ENCODE data around the gene RSPH10B2.
"Not testable (repeated sequence)": the region's sequence is repeated elsewhere in the genome, so short reads cannot be mapped to it uniquely, and the experiment has no call there.

The RSPH10B2 gene

DNA sequence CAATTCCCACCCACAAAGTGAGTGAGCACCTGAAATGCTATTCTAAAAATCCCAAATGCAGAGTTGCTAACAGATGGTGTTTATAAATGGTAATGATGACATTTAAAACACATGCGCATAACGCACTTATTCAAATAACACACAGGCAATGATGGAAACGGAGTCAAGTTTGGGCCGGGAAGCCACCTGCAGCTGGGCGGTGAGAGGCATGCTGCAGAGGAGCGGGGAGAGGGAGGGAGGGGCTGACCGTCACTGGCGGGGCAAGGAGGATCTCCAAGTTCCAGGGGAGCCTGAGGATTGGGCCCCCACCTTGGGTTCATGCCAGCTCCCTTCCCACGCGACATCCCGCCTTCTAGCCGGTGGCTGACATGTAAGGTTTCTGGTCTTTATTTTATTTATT, 7.3 kb downstream of the RSPH10B2 start:
- peak in 1 of 10 donors; percentile 19 for DNase-seq
- intact Hi-C loops (cut with DNase I), result not testable (repeated sequence)

DNA sequence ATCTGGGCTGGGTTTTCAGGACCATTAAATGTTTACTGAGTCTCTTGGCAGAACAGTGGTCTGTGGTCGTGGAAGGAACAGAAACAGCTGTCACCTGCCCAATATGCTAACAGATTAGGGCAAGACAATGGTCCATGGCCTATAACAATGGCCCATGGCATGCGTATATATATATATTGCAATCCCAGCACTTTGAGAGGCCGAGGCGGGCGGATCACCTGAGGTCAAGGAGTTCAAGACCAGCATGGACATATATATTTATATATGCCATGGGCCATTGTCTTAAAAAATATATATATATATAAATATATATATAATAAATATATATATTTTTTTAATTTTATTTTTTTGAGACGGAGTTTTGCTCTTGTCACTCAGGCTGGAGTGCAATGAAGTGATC, 27.7 kb downstream of the RSPH10B2 start:
- peak in 2 of 10 donors; percentile 50 to 72 for DNase-seq
- intact Hi-C loops (cut with DNase I), result not testable (repeated sequence)

DNA sequence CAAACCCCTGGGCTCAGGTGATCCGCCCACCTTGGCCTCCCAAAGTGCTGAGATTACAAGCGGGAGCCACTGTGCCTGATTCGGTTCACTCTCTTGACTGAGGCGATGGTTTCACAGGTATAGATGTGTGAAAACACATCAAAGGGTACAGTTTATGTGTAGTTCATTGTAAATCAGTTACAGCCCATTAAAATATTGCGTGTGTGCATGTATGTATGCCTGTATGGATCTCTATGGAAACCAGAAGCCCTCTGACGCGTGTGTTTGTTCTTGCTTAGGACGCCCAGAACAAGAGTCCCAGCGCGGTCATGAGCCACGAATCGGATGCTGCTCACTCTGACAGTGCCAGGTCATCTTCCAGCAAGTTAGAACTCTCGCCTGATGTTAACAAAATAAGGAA, 35.5 kb downstream of the RSPH10B2 start:
- DNase-seq; intact Hi-C loops (cut with DNase I): not testable (repeated sequence)

DNA sequence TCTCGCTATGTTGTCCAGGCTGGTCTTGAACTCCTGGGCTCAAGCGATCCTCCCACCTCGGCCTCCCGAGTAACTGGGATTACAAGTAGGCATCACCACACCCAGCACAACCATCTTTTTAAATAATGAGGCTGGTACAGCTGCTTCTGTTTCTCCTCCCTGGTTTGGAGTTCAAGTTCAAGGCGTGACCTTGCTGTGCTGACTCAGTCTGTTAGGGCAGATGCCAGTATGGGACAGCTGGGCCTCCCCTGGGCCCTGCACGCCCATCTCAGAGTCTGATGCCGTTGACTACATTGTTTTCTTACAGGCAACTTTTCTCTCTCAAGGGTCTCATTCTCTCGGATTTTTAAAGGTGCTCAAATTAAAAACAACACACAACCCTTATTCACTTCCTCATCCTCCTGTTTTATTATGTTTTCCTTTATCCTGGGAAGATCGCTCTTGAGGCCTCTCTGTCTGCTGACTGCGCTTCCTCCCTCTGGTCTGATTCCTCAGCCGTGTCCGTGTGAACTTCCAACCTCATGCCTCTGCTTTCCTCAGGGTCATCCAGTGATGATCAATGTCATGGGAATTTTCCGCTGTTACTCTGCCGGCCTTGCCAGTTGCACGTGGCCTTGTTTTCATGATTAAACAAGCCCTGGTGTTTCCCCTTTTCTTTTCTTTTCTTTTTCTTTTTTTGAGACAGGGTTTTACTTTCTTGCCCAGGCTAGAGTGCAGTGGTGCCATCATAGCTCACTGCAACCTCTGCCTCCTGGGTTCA, 38.4 kb downstream of the RSPH10B2 start:
- intact Hi-C loops (cut with DNase I), result not testable (repeated sequence)

DNA sequence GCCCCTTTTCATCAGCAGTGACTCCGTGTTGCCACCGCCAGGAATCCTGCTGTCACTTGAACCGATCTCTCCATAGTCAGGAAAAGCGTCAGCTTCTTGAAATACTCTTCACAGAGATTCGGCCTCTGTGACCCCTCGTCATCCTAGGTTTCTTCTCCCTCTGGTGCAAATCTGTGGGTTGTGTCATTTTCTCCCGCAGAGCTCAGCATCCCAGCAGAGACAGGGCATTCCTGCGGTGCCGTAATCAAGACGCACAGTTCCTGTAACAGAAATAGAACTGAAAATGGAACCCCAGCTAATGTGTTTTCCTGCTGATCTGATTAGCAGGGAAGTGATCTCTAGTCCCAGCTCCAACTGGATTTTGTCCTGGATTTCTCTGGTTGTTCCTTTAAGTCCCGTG, 40.4 kb downstream of the RSPH10B2 start:
- DNase-seq; intact Hi-C loops (cut with DNase I): not testable (repeated sequence)

More for the DNA sequence above, 38.4 kb downstream of the RSPH10B2 start:
- DNase-seq, result not testable (repeated sequence)

DNA sequence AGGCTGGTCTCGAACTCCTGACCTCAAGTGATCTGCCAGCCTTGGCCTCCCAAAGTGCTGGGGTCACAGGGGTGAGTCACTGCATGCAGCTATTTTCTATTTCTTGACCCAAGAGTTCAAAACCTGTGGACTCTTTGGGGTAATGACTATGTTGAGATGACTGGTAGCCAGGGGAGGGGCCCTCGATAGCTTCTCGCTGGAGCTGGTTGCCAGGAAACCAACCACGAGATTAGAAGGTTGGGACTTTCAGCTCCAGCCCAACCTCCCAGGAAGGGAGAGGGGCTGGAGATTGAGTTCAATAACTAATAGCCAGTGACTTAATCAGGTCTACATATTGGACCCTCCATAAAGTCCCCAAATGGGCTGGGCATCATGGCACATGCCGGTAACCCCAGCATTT, 43.3 kb downstream of the RSPH10B2 start:
- intact Hi-C loops (cut with DNase I); DNase-seq: not testable (repeated sequence)

DNA sequence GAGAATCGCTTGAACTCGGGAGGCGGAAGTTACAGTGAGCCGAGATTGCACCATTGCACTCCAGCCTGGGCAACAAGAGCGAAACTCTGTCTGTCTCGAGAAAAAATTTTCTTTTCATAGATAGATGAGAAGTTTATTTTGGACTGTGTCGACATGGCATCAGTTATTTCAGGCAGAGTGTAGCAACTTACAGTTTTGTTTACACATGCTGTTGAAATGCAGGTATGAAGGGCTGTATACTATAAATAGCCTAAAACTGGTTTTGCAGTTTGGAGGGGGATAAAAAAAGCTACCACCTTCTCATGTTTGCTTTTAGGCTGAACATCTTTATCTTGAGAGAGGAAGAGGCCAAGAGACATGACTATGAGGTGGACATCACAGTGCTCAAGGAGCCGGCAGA, 44.1 kb downstream of the RSPH10B2 start:
- intact Hi-C loops (cut with DNase I); DNase-seq: not testable (repeated sequence)

DNA sequence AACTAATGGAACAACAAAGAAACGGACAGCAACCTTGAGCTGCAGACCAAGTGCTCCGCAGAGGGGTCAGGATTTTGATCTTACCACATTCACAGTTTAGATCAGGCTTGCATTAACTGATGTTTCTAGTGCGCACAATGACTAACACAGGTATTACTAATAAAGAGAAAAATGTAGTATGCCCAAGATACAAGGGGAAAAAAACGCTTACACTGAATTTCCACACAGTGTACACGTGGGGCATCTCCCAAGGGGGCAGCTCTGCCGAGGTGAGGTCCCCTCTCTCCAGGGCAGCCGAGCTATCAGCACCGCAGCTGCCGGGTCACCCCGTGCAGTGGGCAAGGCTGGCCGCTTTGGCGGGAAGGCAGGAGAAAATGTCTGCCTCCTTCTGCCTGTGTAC, 46.0 kb downstream of the RSPH10B2 start:
- DNase-seq; intact Hi-C loops (cut with DNase I): not testable (repeated sequence)

DNA sequence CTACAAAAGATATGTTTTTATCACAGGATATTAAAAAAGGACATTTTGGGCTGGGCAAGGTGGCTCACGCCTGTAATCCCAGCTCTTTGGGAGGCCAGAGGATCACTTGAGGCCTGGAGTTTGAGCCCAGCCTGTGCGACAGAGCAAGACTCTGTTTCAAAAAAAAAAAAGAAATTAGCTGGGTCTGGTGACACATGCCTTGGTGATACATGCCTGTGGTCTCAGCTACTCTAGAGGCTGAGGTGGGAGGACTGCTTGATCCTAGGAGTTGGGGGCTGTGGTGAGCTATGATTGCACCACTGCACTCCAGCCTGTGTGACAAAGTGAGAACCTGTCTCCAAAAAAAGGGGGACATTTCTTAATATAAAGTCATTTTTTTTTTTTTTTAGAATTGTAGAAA, 46.4 kb downstream of the RSPH10B2 start:
- intact Hi-C loops (cut with DNase I); DNase-seq: not testable (repeated sequence)

DNA sequence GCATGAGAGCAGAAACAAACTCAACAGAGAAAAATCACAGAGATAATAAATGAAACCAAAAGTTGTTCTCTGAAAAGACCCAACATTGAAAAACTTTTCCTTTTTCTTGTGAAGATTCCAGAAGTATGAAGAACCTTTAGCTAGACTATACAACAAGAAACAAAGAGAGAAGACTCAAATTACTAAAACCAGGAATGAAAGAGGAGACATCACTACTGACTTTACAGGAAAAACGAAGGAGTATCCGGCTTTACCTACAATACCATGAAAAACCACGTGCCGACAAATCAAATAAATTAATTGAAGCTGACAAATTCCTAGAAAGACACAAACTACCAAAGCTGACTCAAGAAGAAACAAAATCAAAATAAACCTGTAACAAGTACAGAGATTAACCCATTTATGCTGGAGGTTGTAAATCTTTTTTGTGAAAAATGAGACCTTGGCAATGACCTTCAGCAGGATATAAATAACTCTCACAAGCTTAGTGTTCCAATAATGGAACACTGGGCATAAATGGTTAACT, 53.6 kb downstream of the RSPH10B2 start:
- DNase-seq; intact Hi-C loops (cut with DNase I): not testable (repeated sequence)

DNA sequence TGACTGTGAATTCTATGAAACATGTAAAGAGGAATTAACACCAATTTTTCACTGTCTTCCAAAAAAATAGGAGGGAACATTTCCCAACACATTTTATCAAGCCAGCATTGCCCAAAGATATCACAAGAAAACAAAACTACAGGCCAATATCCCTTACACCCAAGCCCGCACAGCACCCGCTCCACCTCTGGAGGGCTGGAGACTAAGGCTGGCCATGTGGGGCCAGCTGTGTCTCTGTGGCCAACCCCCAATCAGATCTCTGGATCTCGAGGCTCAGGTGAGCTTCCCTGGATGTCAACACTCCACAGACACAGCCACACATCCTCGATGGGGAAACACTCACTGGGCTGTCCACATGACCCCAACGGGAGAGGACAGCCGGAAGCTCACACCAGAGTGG, 54.1 kb downstream of the RSPH10B2 start:
- intact Hi-C loops (cut with DNase I); DNase-seq: not testable (repeated sequence)

DNA sequence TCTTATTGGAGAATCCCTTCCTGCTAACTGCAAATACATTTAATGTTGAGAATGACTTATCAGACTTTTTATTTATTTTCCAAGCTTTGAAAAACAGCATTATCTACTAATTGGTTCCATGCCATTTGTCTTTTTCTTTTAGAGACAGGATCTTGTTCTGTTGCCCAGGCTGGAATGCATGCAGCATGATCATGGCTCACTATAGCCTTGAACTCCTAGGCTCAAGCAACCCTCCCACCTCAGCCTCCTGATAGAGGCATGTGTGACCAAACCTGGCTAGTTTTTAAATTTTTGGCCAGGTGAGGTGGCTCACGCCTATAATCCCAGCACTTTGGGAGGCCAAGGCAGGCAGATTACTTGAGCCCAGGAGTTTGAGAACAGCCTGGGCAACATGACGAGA, 59.1 kb downstream of the RSPH10B2 start:
- intact Hi-C loops (cut with DNase I), result not testable (repeated sequence)
- peak in 1 of 10 donors; percentile 6 for DNase-seq

DNA sequence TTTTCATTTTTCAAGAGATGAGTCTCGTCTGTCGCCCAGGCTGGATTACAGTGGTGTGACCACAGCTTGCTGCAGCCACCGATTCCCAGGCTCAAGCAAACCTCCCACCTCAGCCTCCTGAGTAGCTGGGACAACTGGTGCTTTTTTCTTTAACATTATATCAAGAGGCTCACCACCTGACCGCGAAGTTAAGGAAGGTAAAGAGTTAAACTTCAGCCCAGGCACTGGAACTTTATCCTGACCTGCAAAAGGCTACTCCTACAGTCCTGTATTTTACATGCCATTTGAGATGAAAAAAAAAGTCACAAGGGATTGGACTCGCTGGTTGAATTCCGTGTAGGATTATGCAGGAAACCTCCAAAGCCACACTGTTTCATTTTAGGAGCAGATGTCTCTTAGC, 61.6 kb downstream of the RSPH10B2 start:
- intact Hi-C loops (cut with DNase I); DNase-seq: not testable (repeated sequence)

DNA sequence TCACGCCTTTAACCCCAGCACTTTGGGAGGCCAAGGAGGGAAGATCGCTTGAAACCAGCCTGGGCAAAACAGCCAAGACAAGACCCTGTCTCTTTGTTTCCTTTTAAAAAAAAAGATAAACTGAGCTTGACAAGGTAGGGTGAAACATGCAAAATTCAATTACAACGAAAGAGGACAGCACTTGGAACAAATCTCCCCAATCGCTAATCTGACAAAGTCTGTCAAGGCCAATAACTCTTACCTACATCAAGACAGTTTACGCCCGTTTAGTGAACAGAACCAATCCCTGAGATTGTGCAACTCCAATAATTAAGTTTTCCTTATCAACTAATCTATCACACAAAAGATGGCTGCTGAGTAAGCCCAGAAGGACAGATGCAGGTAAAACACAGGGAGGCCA, 67.7 kb downstream of the RSPH10B2 start:
- peak in 1 of 10 donors; percentile 34 for DNase-seq
- intact Hi-C loops (cut with DNase I), result not testable (repeated sequence)

DNA sequence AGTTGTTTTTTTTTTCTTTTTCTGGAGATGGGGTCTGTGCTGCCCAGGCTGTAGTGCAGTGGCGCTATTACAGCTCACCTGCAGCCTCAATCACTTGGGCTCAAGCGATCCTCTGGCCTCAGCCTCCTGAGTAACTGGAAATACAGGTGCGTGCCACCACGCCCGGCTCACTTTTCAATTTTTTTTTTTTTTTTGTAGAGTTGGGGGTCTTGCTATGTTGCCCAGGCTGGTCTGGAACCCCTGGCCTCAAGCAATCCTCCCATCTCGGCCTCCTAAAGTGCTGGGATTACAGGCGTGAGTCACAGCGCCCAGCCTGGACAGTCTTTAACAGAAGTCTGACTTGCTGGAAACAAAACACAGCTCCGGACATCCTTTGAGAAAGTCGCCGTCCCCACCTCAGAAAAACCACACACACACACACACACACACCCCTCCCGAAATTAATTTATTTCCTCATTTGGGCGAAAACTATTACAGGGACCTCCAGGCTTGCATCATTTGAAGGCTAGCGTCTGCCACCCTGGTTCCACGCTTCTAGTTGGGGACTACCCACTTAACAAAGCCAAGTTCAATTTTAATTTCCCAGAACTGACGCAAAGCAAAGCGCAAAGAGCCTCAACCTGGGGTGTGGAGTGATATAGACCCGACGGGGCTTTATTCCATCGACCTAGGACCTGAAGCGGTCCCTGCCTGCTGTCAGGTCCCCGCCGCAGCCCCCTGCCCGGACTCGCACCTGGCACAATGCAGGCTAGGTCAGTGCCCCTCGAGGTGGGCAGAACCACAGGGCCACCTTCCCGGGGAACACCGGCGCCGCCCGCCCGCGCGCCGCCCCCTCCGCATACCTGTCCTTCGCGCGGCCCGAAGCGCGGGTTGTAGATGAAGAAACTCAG, 71.6 kb downstream of the RSPH10B2 start:
- intact Hi-C loops (cut with DNase I); DNase-seq: not testable (repeated sequence)

DNA sequence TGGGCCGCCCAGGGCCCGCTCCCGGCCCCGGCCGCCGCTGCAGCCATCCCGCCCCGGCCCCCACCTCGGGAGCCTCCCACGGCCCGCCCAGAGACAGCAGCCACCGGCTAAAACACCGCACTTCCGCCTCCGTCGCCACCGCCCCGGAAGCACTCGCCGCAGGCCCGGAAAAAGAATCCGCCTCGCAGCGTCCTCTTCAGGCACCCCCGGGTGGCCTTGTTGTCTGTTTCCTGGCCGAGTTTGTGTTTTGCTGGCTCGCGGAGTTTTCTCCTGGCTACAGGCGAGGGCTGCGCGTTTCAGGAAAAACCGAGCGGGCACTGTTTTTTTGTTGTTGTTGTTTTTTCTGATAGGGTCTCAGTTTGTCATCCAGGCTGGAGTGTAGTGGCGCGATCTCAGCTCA, 72.2 kb downstream of the RSPH10B2 start, which contains the start of gene CCZ1B:
CCZ1B (minus strand) TSS at position 125 of the 400 bp plus-strand sequence; CDS start at position 47, 78 bp downstream.
- DNase-seq, result peak; percentile 79 to 98 (median 94)
- intact Hi-C loops (cut with DNase I), result not testable (repeated sequence)

DNA sequence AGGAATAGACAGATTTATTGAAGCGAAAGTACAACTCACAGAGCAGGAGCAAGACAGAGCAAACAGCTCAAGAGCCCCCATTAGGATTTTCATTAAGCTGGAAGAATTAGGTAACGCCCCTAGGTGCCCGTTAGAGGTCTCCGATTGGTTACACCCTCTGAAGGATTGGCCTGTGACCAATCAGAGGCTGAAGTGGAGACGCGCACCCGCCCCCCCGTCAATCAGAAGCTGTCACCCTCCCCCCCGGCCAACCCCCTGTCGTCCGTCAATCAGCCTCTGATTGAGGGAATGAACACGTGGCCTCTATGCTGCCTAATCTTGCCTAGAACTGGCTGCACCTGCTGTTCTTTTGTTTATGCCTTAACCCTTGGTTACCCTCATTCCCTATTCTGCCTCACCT, 73.3 kb downstream of the RSPH10B2 start:
- intact Hi-C loops (cut with DNase I), result not testable (repeated sequence)
- DNase-seq, result peak in 1 of 10 donors; percentile 24

DNA sequence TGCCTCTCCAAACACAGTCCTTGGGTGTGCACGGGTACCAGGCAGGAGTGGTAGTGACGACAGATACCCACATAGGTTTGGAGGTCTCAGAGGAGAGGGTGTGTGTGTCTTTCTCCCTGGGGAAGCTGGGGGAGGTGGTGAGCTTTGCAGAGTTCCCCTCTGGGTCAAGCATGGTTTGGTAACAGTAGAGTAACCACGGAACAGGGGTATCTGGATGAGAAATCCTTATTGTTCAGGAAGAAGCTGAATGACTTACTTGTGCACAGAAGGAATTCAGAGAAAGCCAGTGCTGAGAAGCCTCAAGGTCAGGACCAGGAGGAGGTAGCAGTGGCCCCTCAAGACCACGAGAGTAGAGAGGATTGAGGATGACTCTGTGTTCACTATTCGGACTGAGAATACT, 75.7 kb downstream of the RSPH10B2 start:
- intact Hi-C loops (cut with DNase I); DNase-seq: not testable (repeated sequence)

DNA sequence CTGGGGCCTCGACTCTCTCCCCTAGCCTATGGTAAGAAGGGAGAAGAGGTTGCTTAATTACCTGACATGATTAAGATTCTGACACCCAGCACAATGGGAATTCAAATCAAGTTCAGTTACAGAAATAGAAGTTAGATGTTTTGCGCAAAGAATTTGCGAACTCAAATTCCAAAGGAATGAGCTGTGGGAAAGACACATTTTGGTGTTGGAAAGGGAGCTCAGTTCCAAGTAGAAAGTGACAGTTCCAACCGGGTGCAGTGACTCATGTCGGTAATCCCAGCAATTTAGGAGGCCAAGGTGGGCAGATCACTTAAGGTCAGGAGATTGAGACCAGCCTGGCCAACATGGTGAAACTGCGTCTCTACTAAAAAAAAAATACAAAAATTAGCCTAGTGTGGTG, 76.1 kb downstream of the RSPH10B2 start:
- DNase-seq; intact Hi-C loops (cut with DNase I): not testable (repeated sequence)

DNA sequence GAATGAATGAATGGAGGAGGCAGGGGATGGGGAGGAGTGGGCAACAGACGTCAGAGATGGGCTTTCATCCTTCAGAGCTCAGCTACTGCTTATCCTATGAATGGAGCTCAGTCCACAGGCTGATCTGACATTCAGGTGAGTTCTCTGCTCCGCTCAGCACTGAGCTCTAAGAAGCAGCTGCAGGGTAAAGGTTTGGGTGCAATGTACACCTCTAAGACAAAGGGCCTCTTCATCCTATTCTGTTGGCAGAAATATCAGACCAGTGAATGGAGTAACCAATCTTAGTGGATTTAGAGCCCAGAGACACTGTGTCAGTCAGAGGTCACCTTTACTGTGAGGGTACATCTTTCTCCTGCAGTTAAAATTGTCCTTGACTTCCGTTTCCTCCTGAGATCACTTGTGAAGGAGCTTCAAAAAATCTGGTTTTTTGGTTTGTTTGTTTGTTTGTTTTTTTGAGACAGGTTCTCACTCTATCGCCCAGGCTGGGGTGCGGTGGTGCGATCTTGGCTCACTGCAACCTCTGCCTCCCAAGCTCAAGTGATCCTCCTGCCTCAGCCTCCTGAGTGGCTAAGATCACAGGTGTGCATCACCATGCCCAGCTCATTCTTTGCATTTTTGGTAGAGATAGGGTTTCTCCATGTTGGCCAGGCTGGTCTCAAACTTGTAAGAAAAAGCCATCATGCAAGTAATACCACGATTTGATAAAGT, 77.3 kb downstream of the RSPH10B2 start:
- peak in 1 of 10 donors; percentile 51 for DNase-seq
- intact Hi-C loops (cut with DNase I), result no loop called here
